GM12878 (cell line): ENCODE data around the gene ASMTL.

ENCODE experiments used
- CBX3 ChIP-seq: fragments of 200-600 bp; sonication (generic); IDR thresholded peaks from 2 replicates; pipeline ENCODE4 v1.6.1; 2016; ENCODE audit warnings: low read depth, borderline replicate concordance
- CBX5 ChIP-seq: sonication (generic); IDR thresholded peaks from 2 replicates; pipeline ENCODE4 v1.6.1; 2016; ENCODE audit warnings: low read depth, moderate library complexity, mild to moderate bottlenecking, inconsistent platforms
- CEBPZ ChIP-seq: fragments of 150-350 bp; IDR thresholded peaks from 2 replicates; pipeline ENCODE4 v1.6.1; 2016; ENCODE audit warnings: low read depth, low read length
- CTCF ChIP-seq, 3 experiments: IDR thresholded peaks in 2 of 3; conservative IDR thresholded peaks in 1 of 3; 2 replicates each; pipeline ENCODE4 v1.5.1; 2011; ENCODE audit warnings: low read depth in 3 of 3, low read length in 3 of 3, mild to moderate bottlenecking in 3 of 3, control low read depth in 2 of 3, moderate library complexity in 2 of 3, inconsistent platforms in 1 of 3, mixed read lengths in 1 of 3; ENCODE audit not compliant: control insufficient read depth in 2 of 3, insufficient read depth in 1 of 3; ENCODE audit errors: extremely low read depth in 1 of 3
- DPF2 ChIP-seq: fragments of 450-650 bp; IDR thresholded peaks from 2 replicates; pipeline ENCODE4 v1.6.1; 2017; ENCODE audit warnings: mild to moderate bottlenecking
- EP300 ChIP-seq, 2 experiments: fragments of 150-350 bp in 1 of 2; IDR thresholded peaks; 2 replicates each; pipeline ENCODE4 v1.6.1; 2011 to 2012; ENCODE audit warnings: low read depth in 2 of 2, low read length in 2 of 2, borderline replicate concordance in 1 of 2, improper control_type of control experiment in 1 of 2, inconsistent platforms in 1 of 2; ENCODE audit not compliant: control insufficient read depth in 1 of 2
- HCFC1 ChIP-seq: fragments of 150-350 bp; IDR thresholded peaks from 2 replicates; pipeline ENCODE4 v1.6.1; 2014; ENCODE audit warnings: low read length
- HSF1 ChIP-seq: fragments of 150-350 bp; IDR thresholded peaks from 2 replicates; pipeline ENCODE4 v1.6.1; 2014; ENCODE audit warnings: mild to moderate bottlenecking, low read depth, low read length
- KDM1A ChIP-seq: fragments of 200-600 bp; sonication (generic); IDR thresholded peaks from 2 replicates; pipeline ENCODE4 v1.6.1; 2016; ENCODE audit warnings: borderline replicate concordance
- NFIC ChIP-seq: IDR thresholded peaks from 2 replicates; pipeline ENCODE4 v1.6.1; 2012; ENCODE audit warnings: low read depth, mild to moderate bottlenecking, inconsistent platforms, low read length, moderate library complexity
- NFYB ChIP-seq: IDR thresholded peaks from 2 replicates; pipeline ENCODE4 v1.6.1; 2011; ENCODE audit warnings: low read depth, mild to moderate bottlenecking, low read length, improper control_type of control experiment, moderate library complexity; ENCODE audit not compliant: insufficient read depth
- NRF1 ChIP-seq: conservative IDR thresholded peaks from 2 replicates; pipeline ENCODE4 v1.6.1; 2011; ENCODE audit warnings: mild to moderate bottlenecking, low read depth, low read length, improper control_type of control experiment
- TBL1XR1 ChIP-seq: IDR thresholded peaks from 2 replicates; pipeline ENCODE4 v1.6.1; 2012; ENCODE audit warnings: low read depth, low read length, improper control_type of control experiment

GRCh38 chrX:1358793-1359476 lies 93.8 kb downstream of the ASMTL start:
- TF ChIP-seq DPF2 (no peak), TBL1XR1 (no peak), NFIC (no peak), CBX5 (no peak), CTCF (IDR thresholded peaks at IDR 0.05 in 2 of 3, conservative IDR thresholded peaks at IDR 0.05 in 1 of 3; ENCODE audit: control insufficient read depth in 2 of 3, extremely low read depth in 1 of 3, insufficient read depth in 1 of 3, low read depth in 3 of 3, low read length in 3 of 3) (no peak), HSF1 (no peak), KDM1A (no peak), HCFC1 (no peak), NFYB (no peak), NRF1 (no peak), CEBPZ (no peak), EP300 (IDR thresholded peaks at IDR 0.05; ENCODE audit: borderline replicate concordance in 1 of 2, control insufficient read depth in 1 of 2, low read depth in 2 of 2, low read length in 2 of 2) (no peak), CBX3 (no peak)
